ENCODE results near the gene ACSM6.

- TF ChIP-seq CTCF (IDR thresholded peaks at IDR 0.05): no peak
- no peak for TF ChIP-seq POLR2A (IDR thresholded peaks at IDR 0.05)
These were observed 50.1 kb downstream of the ACSM6 start for GRCh38 chr10:95244152-95244551.

Measured in heart left ventricle (tissue), 13 donors.